Stromal cell of bone marrow (primary cell): ENCODE results near the gene RNF4.
"Not testable (repeated sequence)": the region's sequence is repeated elsewhere in the genome, so short reads cannot be mapped to it uniquely, and the experiment has no call there.

Experiments used
- DNase-seq: peaks from one replicate; pipeline ENCODE4 v3.0.0-alpha.2; 2012; ENCODE audit warnings: low read depth

RNF4 gene

GRCh38 chr4:2486981-2487380 lies 18.1 kb downstream of the RNF4 start:
- no peak for DNase-seq

- no peak for DNase-seq
Measured at GRCh38 chr4:2487632-2488031, 18.7 kb downstream of the RNF4 start.

- DNase-seq = no peak
Measured at GRCh38 chr4:2489081-2489805, 20.3 kb downstream of the RNF4 start.

GRCh38 chr4:2489841-2490552 lies 21.1 kb downstream of the RNF4 start:
- DNase-seq = no peak

GRCh38 chr4:2492970-2493369 lies 24.1 kb downstream of the RNF4 start:
- no peak for DNase-seq

GRCh38 chr4:2494992-2495391 lies 26.1 kb downstream of the RNF4 start:
- no peak for DNase-seq

- no peak for DNase-seq
Measured at GRCh38 chr4:2497324-2497723, 28.4 kb downstream of the RNF4 start.

GRCh38 chr4:2497931-2498330 lies 29.0 kb downstream of the RNF4 start:
- DNase-seq = no peak

- DNase-seq = no peak
Measured at GRCh38 chr4:2500547-2500946, 31.6 kb downstream of the RNF4 start.

GRCh38 chr4:2501034-2501594 lies 32.2 kb downstream of the RNF4 start:
- no peak for DNase-seq

GRCh38 chr4:2503809-2504208 lies 34.9 kb downstream of the RNF4 start:
- no peak for DNase-seq

- DNase-seq = no peak
Measured at GRCh38 chr4:2507259-2507658, 38.4 kb downstream of the RNF4 start.

- DNase-seq = no peak
Measured at GRCh38 chr4:2507855-2508254, 38.9 kb downstream of the RNF4 start.

GRCh38 chr4:2510351-2511259 lies 41.7 kb downstream of the RNF4 start:
- DNase-seq = no peak

GRCh38 chr4:2511645-2512131 lies 42.8 kb downstream of the RNF4 start:
- DNase-seq = no peak

- DNase-seq = no peak
Measured at GRCh38 chr4:2512396-2513135, 43.7 kb downstream of the RNF4 start.

- not testable (repeated sequence) for DNase-seq
Measured at GRCh38 chr4:2514193-2514592, 45.3 kb downstream of the RNF4 start.

- DNase-seq = not testable (repeated sequence)
Measured at GRCh38 chr4:2514944-2515343, 46.0 kb downstream of the RNF4 start.

- no peak for DNase-seq
Measured at GRCh38 chr4:2515830-2516550, 47.1 kb downstream of the RNF4 start.

GRCh38 chr4:2516635-2517034 lies 47.7 kb downstream of the RNF4 start:
- DNase-seq = no peak

GRCh38 chr4:2526559-2526958 lies 57.7 kb downstream of the RNF4 start:
- DNase-seq = no peak
